GM18508 (cell line): ENCODE results near the gene NOC3L.
A peak's percentile ranks its signal among the peaks of the same experiment; 100 is the strongest.
"Not testable (repeated sequence)": the region's sequence is repeated elsewhere in the genome, so short reads cannot be mapped to it uniquely, and the experiment has no call there.

Source experiments
- ATAC-seq: cut with Tn5 transposase; IDR thresholded peaks from one replicate; pipeline ENCODE4 v1.9.1; 2021; ENCODE audit warnings: moderate number of reproducible peaks; ENCODE audit not compliant: insufficient read depth, unreplicated experiment

NOC3L gene

DNA sequence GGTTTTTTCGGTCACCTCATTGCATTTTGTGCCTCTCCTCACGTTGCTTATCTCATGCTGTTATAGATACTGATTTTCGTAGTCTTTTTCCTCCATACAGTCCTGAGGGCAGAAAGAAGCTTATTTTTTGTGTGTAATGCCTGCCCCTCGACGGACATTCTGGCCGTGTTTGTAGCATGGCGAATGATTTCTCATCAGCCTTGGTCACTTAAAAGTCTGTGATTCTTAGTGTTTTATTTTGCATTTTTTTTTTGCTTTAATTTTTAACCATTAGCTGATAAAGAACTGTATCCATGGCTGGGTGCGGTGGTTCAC lies 469 bp upstream of the NOC3L start:
- no peak for ATAC-seq

GRCh38 chr10:94361171-94361794 lies 1.5 kb downstream of the NOC3L start:
- no peak for ATAC-seq

GRCh38 chr10:94358480-94358879 lies 4.3 kb downstream of the NOC3L start:
- ATAC-seq: no peak

- ATAC-seq: no peak
Observed at GRCh38 chr10:94357193-94357592, 5.5 kb downstream of the NOC3L start.

DNA sequence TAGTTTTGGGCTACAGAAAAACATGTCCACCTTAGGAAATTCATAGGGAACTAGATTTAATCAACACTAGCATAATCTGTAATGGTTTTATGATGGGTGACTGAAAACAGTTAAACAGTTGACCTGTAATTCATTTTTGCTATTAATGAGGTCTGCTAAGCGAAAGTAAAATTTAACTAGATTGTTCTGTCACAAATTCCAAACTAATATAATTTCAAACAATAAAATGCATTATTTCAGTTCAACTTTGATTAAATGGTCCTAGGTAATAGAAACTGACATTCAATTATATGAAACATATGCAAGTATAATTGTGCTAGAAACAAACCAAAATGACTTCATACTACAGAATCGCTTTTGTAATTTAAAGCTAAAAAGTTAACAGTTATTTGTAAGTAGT lies 6.9 kb downstream of the NOC3L start:
- no peak for ATAC-seq

GRCh38 chr10:94353336-94353735 lies 9.4 kb downstream of the NOC3L start:
- ATAC-seq: no peak

DNA sequence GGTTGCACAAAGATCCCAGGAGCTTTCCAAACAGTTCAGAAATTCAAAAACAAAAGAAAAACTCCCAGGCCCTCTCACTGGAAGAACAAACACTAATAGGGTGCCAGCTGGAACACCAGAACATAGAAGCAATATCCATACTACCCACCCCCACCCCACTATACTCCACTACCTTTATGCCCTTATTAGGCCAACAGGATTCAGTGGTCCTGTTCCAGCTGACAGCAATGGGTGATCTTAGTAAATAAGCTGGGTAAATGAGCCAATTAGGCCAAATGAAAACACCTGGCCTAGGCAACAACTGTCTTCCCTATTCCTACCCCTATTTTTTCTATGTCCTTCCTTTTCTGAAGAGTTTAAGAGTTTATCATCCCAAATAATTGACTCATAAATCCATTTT lies 11.7 kb downstream of the NOC3L start:
- ATAC-seq: no peak

- ATAC-seq: not testable (repeated sequence)
Observed at GRCh38 chr10:94350500-94350899, 12.2 kb downstream of the NOC3L start.

- ATAC-seq: no peak
Observed at GRCh38 chr10:94349327-94349726, 13.4 kb downstream of the NOC3L start.

DNA sequence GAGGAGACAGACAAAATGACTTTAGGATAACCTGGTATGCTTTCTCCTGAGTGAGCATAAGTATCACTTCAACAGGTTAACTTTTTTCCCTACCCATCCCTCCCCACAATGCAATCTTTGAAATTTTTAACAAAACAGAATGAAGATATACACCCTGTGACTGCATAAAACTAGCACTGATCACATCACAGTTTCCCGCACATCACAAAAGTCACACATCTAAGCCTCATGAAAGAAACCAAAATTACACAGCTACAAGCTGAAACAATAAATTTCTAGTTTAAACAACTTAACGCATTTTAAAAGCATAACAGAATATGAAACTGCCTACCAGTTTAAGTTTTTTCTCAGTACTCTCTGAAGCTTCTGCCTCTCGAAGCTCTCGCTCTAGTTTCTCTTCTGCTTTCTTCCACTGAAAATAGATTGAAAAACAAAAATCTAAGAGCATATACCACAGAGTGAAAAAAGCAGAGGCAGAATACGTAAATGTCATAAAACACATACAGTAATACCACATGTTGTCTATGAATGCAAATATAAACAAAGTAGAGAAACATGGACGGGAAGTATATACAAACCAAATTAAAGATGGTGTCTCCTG lies 18.1 kb downstream of the NOC3L start:
- peak; percentile 90 for ATAC-seq

- ATAC-seq: no peak
Observed at GRCh38 chr10:94343151-94343550, 19.6 kb downstream of the NOC3L start.

DNA sequence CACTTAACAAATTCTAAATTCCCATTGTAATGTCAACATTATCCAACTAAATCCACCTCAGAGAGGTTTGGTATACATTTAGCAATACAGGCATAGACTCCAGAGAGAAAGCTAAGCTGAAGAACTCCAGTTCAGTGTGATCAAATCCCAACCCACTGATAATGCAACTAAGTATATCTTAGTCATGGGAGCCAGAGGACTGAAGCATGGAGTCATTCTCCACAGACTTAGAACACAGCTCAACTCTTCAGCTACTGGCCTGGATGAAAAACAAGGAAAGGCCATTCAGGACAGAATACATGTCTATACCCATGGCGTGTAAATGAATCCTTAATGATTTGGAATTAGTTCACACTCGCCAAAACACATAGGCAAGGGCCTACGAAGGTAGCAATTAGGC lies 27.9 kb downstream of the NOC3L start:
- ATAC-seq: no peak

GRCh38 chr10:94333051-94333450 lies 29.7 kb downstream of the NOC3L start:
- no peak for ATAC-seq

GRCh38 chr10:94328613-94329012 lies 34.1 kb downstream of the NOC3L start:
- no peak for ATAC-seq

DNA sequence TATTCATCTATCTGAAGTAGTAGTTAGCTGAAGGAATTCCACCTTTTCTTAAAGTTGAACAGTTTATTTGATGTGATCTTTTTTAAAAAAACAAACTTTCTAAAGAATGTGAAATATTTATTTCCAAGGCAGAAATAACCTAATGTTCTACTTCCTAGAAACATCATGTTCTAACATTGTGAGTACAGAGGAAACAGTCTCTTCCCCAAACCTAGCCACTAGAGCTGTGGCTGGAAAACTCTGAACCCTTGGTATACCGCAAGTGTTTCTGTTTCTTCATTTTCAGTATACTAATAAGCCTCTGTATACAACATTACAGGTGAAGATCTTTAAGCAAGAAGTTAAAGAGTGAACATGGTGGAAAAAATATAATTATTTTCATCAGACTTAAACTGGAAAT lies 35.1 kb downstream of the NOC3L start:
- ATAC-seq: no peak

- no peak for ATAC-seq
Observed at GRCh38 chr10:94324609-94325233, 38.0 kb downstream of the NOC3L start.

DNA sequence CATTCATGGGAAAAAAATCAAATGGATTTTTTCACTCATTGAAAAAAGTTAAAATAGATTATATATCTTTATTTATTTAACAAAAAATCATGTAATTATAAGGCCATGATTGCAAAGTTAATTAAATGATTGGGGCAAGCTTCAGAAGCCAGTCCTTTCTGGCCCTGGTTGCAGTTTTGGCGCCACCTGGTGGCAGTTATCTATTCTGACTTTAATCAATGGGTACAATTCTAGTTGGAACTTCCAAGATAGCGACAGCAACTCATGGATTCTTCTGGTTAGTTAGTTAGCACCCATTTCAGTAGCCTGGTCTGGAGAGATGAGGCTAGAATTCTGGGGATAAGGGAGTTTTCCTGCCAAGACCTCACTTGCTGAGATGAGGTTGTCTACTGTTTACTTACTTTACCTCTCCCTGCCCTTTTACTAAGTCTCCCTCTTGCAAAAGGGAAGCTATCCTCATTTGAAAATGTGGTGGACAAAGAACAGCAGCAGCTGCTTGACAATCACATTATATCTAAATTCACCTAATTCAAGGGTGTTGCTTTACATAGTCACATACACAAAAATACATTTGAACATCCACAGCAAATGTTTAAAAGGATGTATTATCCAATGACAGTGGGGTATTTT lies 42.3 kb downstream of the NOC3L start:
- ATAC-seq: no peak

DNA sequence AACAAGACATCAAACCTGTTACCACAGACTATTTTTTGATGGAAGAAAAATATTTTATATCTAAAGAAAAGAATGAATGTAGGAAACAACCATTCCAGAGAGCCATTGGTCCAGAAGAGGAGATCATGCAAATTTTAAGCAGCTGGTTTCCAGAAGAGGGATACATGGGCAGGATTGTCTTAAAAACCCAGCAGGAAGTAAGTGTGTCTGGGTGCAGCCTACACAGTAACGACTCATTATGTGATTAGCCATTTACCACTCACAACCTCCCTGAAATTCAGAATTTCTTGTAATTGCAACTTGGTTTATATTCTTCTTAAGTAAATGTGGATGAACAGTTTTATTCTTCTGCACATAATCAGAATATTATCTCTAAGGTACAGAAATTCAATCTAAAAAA lies 46.2 kb downstream of the NOC3L start:
- no peak for ATAC-seq

GRCh38 chr10:94315975-94316464 lies 46.7 kb downstream of the NOC3L start:
- ATAC-seq: no peak

DNA sequence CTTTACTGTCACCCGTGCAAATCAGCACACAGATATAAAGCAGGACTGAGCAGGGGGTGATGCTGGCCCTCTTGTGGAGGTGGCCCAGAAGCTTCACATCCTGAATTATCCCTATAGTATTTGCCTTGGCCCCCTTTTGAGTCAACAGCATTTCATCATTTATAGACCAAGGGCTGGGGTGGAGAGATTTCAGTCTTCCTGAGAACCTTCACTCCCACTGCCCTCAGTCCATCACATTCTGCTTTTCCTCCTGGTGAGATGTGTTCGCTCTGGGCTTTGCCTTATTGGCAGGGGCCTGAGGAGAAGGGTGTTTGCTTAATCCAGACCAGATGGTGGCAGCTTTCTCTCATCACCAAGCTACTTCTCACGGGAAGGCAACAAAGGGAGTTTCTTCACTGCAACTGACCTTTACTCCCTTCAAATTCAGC lies 47.7 kb downstream of the NOC3L start:
- no peak for ATAC-seq

DNA sequence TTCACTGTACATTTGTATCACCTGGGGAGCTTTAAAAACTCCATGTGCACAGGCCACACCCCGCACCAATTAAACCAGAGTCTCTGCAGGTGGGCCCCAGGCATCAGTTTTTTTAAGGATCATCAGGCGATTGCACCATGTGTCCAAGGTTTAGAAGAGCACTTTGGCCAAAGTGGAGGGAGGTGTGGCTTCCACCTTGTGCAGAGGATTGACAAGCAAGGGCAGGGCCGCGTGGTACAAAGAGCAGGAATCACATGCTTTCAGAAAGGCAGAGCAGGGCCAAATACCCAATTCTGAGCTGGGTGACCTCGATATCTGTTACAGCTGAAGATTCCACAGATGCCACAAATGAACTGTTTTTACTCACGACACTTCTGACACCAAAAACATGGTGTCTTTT lies 52.4 kb downstream of the NOC3L start:
- ATAC-seq: no peak
